ENCODE results near the gene SEC31A.
A peak's percentile ranks its signal among the peaks of the same experiment; 100 is the strongest.
"Not testable (repeated sequence)": the region's sequence is repeated elsewhere in the genome, so short reads cannot be mapped to it uniquely, and the experiment has no call there.

SEC31A gene

DNA sequence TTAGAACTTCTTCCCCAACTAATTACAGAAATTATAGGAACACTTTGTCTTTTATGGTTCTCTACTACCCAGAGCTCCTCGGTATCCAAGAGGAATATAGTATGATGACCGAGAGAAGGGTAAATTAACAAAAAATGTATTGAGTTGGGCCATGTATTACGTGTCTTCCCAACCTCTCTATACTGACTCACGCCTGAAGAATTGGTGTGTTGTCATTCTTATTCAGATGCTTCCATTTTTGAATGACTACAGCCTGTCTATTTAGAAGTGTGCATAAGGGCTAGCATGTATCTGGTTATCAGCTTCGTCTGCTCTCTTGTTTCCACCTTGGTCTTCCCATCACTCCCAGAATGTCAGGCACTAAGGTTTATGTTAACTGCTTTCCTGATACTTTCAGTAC, 67.9 kb downstream of the SEC31A start:
- Histone ChIP-seq H3K4me3 (ENCODE audit: severe bottlenecking) (no peak overlapping the region), H3K4me1 (ENCODE audit: insufficient read depth, poor library complexity, severe bottlenecking) (no peaks in the 10 kb centered on the region), H3K36me3 (ENCODE audit: low read depth) (peaks cover 96% of the 10 kb centered on the region), H3K9me3 (ENCODE audit: severe bottlenecking) (no peaks in the 10 kb centered on the region), H3K27me3 (ENCODE audit: insufficient read depth, poor library complexity, severe bottlenecking) (no peaks in the 10 kb centered on the region), H3K27ac (ENCODE audit: poor library complexity, severe bottlenecking) (no peak overlapping the region)
- no peak for DNase-seq (ENCODE audit: low spot score)
- ATAC-seq (ENCODE audit: low read depth) = peak; percentile 83
- TF ChIP-seq, protein P1, sequence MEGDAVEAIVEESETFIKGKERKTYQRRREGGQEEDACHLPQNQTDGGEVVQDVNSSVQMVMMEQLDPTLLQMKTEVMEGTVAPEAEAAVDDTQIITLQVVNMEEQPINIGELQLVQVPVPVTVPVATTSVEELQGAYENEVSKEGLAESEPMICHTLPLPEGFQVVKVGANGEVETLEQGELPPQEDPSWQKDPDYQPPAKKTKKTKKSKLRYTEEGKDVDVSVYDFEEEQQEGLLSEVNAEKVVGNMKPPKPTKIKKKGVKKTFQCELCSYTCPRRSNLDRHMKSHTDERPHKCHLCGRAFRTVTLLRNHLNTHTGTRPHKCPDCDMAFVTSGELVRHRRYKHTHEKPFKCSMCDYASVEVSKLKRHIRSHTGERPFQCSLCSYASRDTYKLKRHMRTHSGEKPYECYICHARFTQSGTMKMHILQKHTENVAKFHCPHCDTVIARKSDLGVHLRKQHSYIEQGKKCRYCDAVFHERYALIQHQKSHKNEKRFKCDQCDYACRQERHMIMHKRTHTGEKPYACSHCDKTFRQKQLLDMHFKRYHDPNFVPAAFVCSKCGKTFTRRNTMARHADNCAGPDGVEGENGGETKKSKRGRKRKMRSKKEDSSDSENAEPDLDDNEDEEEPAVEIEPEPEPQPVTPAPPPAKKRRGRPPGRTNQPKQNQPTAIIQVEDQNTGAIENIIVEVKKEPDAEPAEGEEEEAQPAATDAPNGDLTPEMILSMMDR (IDR thresholded peaks at IDR 0.05; ENCODE audit: poor library complexity, severe bottlenecking) = no peak

DNA sequence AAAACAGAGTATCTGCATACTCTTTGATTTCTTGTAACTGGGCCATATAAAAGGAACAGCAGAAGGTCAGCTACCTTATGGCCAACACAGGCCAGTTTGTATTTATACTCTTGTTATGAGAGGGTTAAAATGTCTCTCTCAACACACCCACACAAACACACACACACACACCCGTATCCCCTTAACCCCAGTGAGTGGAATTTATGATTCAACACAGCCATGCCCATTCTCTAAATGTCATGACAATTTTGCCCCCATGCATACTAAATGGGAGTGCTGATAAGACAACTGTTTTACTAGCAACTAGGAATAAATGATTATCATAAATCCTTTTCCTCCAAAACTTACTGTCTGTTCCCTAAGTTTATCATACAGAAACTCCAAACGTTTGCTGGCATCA, 70.3 kb downstream of the SEC31A start:
- Histone ChIP-seq H3K27me3 (ENCODE audit: insufficient read depth, poor library complexity, severe bottlenecking) (no peaks in the 10 kb centered on the region), H3K4me3 (ENCODE audit: severe bottlenecking) (no peak overlapping the region), H3K4me1 (ENCODE audit: insufficient read depth, poor library complexity, severe bottlenecking) (no peaks in the 10 kb centered on the region), H3K36me3 (ENCODE audit: low read depth) (peaks cover 80% of the 10 kb centered on the region), H3K9me3 (ENCODE audit: severe bottlenecking) (no peaks in the 10 kb centered on the region), H3K27ac (ENCODE audit: poor library complexity, severe bottlenecking) (no peak overlapping the region)
- TF ChIP-seq, protein P1 (IDR thresholded peaks at IDR 0.05; ENCODE audit: poor library complexity, severe bottlenecking) = no peak
- ATAC-seq (ENCODE audit: low read depth) (no peak), DNase-seq (ENCODE audit: low spot score) (no peak)

DNA sequence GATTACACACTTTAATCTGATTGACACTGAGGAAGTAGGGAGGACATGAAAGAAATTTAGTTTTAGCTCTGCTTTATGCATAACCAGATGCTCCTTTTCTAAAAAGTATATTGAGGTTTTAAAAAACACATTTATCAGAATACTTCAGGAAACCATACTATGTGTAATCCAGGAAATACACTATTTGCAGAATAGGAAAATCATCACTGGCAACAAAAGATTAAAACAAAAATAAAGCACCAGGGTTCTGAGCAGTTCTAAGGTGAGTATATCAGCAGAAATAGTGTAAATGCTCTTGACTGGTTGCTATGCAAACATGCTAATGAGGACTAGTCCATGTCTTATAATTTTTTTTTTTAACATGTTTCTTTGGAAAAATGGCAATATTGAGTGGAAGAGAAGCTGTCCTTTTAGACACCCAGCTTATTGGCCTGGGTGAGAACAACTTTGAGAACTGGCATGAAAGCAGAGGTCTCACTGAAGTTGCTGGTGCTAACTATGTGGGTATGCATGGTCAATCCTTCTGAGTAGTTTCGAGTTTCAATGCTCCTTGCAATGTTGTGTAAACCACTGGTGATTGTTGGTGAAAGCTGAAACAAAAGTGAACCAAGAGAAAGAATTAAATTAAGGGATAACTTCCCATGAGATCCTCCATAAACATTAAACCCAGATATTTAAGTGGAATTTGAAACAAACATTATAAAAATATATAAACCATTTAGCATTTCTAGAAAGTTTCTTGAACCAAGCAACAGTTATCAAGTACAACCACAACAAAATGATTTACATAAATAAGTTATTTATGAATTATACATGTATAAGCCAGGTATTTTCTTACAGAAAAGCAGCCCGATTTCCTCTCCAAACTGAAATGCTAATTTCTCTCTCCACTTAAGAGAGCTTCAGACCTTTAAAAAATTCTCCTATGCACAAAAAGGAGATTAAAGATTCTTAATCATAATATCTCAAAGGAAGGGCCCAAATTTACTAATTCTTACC, 72.0 kb downstream of the SEC31A start:
- Histone ChIP-seq H3K4me3 (ENCODE audit: severe bottlenecking) (no peak overlapping the region), H3K27me3 (ENCODE audit: insufficient read depth, poor library complexity, severe bottlenecking) (no peaks in the 10 kb centered on the region), H3K27ac (ENCODE audit: poor library complexity, severe bottlenecking) (no peak overlapping the region), H3K36me3 (ENCODE audit: low read depth) (peaks cover 64% of the 10 kb centered on the region), H3K9me3 (ENCODE audit: severe bottlenecking) (no peaks in the 10 kb centered on the region), H3K4me1 (ENCODE audit: insufficient read depth, poor library complexity, severe bottlenecking) (no peaks in the 10 kb centered on the region)
- TF ChIP-seq, protein P1 (IDR thresholded peaks at IDR 0.05; ENCODE audit: poor library complexity, severe bottlenecking) = no peak
- ATAC-seq (ENCODE audit: low read depth) (no peak), DNase-seq (ENCODE audit: low spot score) (no peak)

DNA sequence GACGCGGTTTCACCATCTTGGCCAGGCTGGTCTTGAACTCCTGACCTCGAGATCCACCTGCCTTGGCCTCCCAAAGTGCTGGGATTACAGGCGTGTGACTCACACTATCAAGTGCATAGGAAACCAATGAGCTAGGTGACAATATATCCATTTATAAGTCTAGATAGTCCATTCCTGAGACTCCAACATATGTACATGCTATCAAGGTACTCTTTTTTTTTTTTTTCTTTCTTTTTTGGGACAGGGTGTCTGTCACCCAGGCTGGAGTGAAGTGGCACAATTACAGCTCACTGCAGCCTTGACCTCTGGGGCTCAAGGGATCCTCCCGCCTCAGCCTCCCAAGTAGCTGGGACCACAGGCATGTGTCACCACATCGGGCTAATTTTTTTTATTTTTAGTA, 74.1 kb downstream of the SEC31A start:
- DNase-seq (ENCODE audit: low spot score); H3K4me1 ChIP-seq (ENCODE audit: insufficient read depth, poor library complexity, severe bottlenecking); H3K27me3 ChIP-seq (ENCODE audit: insufficient read depth, poor library complexity, severe bottlenecking); H3K9me3 ChIP-seq (ENCODE audit: severe bottlenecking); ATAC-seq (ENCODE audit: low read depth); H3K27ac ChIP-seq (ENCODE audit: poor library complexity, severe bottlenecking); H3K4me3 ChIP-seq (ENCODE audit: severe bottlenecking): not testable (repeated sequence)
- peaks cover 43% of the 10 kb centered on the region for H3K36me3 ChIP-seq (ENCODE audit: low read depth)

DNA sequence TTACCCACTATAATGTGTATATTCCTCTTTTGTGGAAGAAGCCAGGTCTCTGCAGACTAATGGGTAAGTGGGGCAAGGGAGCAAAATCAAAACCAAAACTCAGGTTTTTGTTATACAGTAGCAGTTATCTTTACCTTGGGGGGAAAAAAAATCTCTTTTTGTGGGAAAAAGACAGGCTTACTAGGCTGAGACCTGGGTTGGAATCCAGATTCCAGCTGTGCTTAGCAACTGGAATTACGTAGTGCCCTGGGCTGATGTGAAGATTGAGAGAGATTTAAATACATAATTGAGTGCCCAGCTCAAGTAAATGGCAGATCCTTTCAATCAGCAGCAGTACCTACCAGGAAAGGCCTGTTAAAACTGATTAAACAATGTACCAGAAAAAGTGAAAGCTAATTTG, 76.9 kb downstream of the SEC31A start:
- H3K4me3 ChIP-seq (ENCODE audit: severe bottlenecking) = no peak overlapping the region
- H3K27me3 ChIP-seq (ENCODE audit: insufficient read depth, poor library complexity, severe bottlenecking) = no peaks in the 10 kb centered on the region
- ATAC-seq (ENCODE audit: low read depth) (no peak), DNase-seq (ENCODE audit: low spot score) (no peak)
- H3K36me3 ChIP-seq (ENCODE audit: low read depth) = peaks cover 17% of the 10 kb centered on the region
- no peaks in the 10 kb centered on the region for H3K9me3 ChIP-seq (ENCODE audit: severe bottlenecking)
- H3K27ac ChIP-seq (ENCODE audit: poor library complexity, severe bottlenecking) = no peak overlapping the region
- no peaks in the 10 kb centered on the region for H3K4me1 ChIP-seq (ENCODE audit: insufficient read depth, poor library complexity, severe bottlenecking)
- TF ChIP-seq, protein P1 (IDR thresholded peaks at IDR 0.05; ENCODE audit: poor library complexity, severe bottlenecking) = no peak

Data from RWPE2 (cell line).